HG03521 (cell line): Measurements from ENCODE around the gene ART4.
A peak's percentile ranks its signal among the peaks of the same experiment; 100 is the strongest.

Source experiments
- ATAC-seq: cut with Tn5 transposase; IDR thresholded peaks from one replicate; pipeline ENCODE4 v1.9.1; 2021; ENCODE audit warnings: mild to moderate bottlenecking, moderate library complexity; ENCODE audit not compliant: unreplicated experiment

ART4 gene

GRCh38 chr12:14843425-14843887 lies at the start of gene ART4:
Gene ART4, minus strand, starts transcription at chr12:14843526. Its CDS starts 413 bp downstream, at chr12:14843113.
- no peak for ATAC-seq

GRCh38 chr12:14892726-14893505 lies 49.6 kb upstream of the ART4 start:
- ATAC-seq: no peak

GRCh38 chr12:14890701-14891100 lies 47.4 kb upstream of the ART4 start:
- ATAC-seq: no peak

- no peak for ATAC-seq
Observed at GRCh38 chr12:14886271-14886670, 42.9 kb upstream of the ART4 start.

GRCh38 chr12:14885718-14886221 lies 42.4 kb upstream of the ART4 start, which contains the start of gene MGP:
Gene MGP, minus strand, starts transcription at chr12:14885854. Its CDS starts 63 bp downstream, at chr12:14885791.
- ATAC-seq: no peak

- peak; percentile 97 for ATAC-seq
Observed at GRCh38 chr12:14884458-14884878, 41.1 kb upstream of the ART4 start.

- no peak for ATAC-seq
Observed at GRCh38 chr12:14883686-14884085, 40.4 kb upstream of the ART4 start.

- ATAC-seq: no peak
Observed at GRCh38 chr12:14880890-14881453, 37.6 kb upstream of the ART4 start.

GRCh38 chr12:14879222-14879933 lies 36.1 kb upstream of the ART4 start:
- ATAC-seq: no peak

- ATAC-seq: no peak
Observed at GRCh38 chr12:14878488-14878887, 35.2 kb upstream of the ART4 start.

GRCh38 chr12:14876833-14877232 lies 33.5 kb upstream of the ART4 start:
- no peak for ATAC-seq

GRCh38 chr12:14874882-14875281 lies 31.6 kb upstream of the ART4 start:
- no peak for ATAC-seq

GRCh38 chr12:14873440-14874185 lies 30.3 kb upstream of the ART4 start:
- ATAC-seq: no peak

- ATAC-seq: no peak
Observed at GRCh38 chr12:14871886-14872285, 28.6 kb upstream of the ART4 start.

GRCh38 chr12:14871247-14871646 lies 27.9 kb upstream of the ART4 start:
- no peak for ATAC-seq

- no peak for ATAC-seq
Observed at GRCh38 chr12:14868916-14869506, 25.7 kb upstream of the ART4 start.

- ATAC-seq: no peak
Observed at GRCh38 chr12:14860490-14860889, 17.2 kb upstream of the ART4 start.

- no peak for ATAC-seq
Observed at GRCh38 chr12:14858513-14858912, 15.2 kb upstream of the ART4 start.

GRCh38 chr12:14854586-14855183 lies 11.4 kb upstream of the ART4 start:
- no peak for ATAC-seq

- ATAC-seq: no peak
Observed at GRCh38 chr12:14853961-14854360, 10.6 kb upstream of the ART4 start.
